HG02981 (cell line): ENCODE data around the gene OBSL1.

Experiments
- ATAC-seq: cut with Tn5 transposase; IDR thresholded peaks from one replicate; pipeline ENCODE4 v1.9.1; 2021; ENCODE audit warnings: mild to moderate bottlenecking, moderate library complexity; ENCODE audit not compliant: unreplicated experiment

The OBSL1 gene

DNA sequence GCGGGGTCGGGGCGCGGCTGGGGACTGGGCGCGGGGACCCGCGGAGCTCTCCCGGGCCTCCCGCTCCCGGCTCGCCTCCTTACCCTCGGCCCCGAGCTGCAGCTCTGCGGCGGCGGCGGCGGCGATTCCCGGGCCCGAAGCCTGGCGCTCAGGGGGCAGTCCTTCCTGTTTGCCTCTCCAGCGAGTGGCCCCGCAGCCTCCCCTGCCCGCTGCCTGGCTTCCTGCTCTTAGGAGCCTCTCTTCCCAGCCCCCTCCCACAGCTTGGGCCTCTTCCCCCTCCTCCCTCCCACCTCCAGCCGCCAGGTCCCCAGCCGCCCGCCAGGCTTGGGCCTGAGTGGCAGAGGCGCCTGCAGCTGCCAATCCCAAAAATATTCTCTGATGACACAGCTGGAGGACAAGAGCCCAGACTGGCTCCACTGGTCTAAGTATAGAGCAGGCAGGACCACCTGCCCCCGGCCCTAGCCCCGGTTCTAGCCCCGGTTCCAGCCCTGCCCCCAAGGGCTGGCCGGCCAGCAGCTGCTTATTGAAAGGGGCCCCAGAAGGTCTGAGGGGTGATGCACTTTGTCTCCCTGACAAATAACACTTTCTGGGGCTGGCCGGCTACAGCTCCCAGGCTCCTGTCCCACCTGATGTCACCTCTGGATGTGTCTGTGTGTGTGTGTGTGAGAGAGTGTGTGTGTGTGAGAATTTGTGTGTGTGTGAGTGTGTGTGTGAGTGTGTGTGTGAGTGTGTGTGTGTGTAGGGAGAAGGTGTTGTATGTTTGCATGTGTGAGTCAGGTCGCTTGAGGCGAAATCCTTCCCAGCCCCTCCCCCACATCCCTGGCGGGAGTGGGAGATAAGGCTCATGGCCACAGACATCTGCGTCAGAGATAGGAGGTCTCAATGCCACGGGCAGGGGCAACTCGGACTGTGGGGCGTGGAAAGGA, at the start of gene OBSL1:
OBSL1 (minus strand) TSS at position 229 of the 926 bp plus-strand sequence. CDS start 307 bp downstream, outside the sequence.
- no peak for ATAC-seq

DNA sequence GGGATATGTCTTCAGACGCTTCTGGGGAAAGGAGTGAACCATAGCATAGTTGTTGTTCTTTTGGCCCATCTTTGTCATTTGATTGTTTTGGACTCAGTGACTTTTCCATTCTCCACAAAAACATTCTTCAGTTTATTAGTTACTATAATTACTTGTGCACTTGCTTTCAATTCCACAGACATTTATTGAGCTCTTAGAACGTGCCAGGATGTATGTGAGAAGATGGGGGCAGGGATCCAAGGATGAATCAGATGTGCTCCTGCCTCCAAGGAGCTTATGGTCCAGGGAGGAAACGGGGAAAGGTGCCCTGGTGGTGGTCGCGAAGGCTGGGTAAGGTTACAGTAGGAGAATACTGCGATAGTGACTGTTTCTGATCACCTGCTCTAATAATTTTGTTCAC, 49.2 kb upstream of the OBSL1 start:
- ATAC-seq = no peak

DNA sequence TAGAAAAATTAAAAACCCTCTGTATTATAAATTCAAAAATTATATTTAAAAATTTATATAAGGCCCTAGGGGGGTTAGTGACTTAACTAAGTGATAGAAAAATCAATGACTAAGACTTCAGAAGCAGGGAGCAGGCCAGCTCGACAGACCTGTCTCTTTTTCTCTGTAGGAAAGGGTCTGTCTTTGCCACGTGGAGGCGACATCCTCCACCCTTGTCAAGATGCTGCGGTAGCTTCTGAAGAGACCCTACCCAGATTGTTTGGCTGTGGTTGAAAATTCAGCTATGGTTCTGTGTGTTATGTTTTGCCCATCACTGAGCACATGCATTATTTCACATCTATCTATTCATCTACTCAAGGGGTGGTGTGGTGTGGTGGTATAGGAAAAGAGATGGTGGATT, 47.9 kb upstream of the OBSL1 start:
- no peak for ATAC-seq

DNA sequence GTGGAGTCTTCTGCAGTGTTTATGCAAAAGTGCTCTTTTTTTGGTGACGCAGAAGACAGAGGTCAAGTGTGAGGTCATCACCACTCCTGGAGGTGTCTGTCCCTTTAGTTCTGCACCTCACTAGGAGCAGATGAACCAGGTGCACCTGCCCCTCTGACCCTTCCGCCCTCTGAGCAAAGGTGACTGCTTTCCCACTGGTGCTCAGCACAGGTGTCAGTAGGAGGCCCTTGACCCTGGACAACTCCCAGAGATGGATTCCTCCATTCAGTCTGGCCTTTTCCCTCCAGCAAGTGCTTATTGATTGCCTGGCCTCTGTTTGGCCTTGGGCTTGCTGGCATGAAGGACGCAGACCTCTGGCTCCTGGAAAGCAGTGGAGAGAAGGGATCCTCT, 47.4 kb upstream of the OBSL1 start:
- ATAC-seq = no peak

DNA sequence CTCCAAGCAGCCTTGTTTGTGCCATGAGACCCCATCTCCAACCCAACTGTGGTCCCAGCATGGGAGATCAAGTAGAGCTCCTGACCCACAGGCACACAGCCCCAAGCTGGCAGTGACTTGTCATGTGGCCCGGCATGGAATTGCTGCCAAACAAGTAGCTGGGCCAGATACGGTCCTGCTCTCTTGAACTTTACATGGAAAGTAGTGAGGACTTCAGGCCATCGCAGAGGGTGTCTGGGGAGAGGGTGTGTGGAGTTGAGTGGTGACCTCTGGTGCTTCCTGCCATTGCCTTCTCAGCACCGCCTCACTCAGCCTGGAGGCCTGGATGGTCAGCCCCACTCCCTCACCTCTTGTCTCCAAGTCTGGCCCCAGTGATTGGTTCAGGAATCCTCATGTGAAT, 45.2 kb upstream of the OBSL1 start:
- ATAC-seq = no peak

DNA sequence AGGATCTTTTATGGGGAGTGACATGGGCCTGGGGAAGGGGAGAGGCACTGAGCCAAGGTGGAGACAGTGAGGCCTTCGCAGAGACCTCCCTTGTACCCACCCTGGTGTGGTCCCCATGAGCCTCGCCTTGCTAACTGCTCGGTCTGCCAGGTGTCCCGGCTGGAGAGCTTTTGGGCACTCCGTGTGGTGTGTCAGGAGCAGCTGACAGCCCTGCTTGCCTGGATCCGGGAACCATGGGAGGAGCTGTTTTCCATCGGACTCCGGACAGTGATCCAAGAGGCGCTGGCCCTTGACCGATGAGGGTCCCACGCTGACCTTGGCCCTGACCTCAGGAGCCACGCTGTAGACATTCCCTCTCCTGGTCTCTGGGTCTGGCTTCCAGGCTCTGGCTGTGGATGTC, 44.6 kb upstream of the OBSL1 start:
- ATAC-seq = no peak

DNA sequence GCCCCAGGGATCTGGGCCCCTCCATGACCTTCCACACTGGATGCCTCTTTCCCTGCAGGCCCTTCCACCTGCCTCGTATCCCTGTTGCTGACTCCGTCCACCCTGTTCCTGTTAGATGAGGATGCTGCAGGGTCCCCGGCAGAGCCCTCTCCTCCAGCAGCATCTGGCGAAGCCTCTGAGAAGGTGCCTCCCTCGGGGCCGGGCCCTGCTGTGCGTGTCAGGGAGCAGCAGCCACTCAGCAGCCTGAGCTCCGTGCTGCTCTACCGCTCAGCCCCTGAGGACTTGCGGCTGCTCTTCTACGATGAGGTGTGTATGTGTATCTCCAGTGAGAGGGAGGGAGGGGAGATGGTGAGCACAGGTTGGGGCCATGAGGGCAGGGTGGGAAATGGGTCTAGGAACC, 43.7 kb upstream of the OBSL1 start:
- no peak for ATAC-seq

DNA sequence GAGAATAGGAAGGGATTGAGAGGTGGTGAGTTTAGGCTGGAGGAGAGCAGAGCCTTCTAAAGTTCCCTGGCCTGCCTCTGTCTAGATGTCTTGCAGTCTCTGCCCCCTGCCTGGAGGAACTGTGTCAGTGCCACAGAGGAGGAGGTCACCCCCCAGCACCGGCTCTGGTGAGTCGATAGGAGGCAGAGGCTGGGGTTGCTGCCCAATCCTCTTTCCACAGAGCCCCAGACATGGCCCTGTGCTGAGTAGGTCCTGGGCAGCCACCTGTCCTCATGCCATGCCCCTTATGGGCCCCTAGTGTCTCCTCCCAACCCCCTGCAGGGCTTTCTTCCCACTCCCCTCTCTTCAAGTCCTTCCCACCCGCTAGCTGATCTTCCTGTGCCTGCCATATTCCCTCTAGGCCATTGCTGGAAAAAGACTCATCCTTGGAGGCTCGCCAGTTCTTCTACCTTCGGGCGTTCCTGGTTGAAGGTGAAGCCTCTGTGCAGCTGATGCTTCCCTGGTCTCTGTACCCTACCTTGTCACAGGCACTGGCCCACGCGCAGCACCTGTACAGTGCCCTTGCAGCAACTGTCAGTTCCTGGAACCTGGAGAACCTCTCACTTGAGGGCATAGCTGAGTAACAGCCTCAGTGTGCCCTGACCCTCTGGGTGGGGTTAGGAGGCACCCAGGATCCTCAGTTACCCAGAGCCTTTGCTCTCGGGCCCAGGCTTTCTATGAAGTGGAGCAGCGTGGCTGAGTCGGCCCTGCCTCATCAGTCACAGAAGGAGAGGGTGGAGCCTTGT, 42.9 kb upstream of the OBSL1 start:
- no peak for ATAC-seq

DNA sequence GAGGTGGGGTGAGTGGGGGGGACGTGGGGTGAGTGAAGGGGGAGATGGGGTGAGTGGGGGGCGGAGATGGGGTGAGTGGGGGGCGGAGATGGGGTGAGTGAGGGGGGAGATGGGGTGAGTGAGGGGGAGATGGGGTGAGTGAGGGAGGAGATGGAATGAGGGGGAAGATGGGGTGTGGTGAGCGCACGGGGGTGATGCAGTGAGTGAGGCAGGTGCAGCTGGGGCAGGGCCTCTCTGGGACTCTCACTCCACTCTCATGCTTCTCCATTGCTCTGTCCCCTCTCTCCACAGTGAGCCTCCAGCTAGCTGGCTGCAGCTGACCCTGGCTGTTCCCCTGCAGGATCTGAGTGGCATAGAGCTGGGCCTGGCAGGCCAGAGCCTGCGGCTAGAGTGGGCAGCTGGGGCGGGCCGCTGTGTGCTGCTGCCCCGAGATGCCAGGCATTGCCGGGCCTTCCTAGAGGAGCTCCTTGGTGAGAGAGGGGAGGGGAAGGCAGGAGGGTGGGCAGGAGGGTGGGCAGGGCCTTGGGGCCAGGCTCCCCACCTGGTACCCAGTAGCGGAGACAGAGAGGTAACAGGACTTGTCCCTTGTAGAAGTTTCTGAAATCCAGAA, 42.2 kb upstream of the OBSL1 start:
- ATAC-seq = no peak

DNA sequence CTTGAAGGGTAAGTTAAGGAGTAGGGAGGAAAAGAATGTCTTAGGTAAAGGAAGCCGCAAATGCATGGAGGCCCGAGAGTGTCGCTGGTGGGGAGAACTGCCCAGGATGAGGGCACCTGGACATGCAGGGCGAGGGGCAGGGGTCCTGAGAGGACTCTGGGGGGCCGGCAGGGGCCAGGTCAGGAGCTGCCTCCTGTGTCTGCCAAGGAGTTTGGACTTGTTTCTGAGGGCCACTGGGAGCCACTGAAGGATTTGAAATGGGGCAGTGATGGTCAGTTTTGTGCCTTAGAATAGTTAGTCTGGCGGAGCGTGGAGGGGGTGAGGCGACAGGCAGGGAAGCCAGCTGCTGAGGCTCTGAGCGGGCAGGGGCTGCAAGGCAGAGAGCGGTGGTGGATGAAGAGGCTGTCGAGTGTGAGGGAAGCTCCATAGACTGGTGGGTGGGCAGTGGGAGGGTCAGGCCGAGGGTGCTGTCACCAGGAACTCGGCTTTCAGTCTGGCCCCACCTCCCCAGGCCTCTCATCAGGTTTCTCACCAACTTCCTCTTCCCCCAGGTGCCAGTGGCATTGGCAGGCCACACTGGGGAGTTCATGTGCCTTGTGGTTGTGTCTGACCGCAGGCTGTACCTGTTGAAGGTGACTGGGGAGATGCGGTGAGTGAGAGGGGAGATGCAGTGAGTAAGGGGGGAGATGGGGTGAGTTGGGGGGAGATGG, 41.4 kb upstream of the OBSL1 start:
- ATAC-seq = no peak

DNA sequence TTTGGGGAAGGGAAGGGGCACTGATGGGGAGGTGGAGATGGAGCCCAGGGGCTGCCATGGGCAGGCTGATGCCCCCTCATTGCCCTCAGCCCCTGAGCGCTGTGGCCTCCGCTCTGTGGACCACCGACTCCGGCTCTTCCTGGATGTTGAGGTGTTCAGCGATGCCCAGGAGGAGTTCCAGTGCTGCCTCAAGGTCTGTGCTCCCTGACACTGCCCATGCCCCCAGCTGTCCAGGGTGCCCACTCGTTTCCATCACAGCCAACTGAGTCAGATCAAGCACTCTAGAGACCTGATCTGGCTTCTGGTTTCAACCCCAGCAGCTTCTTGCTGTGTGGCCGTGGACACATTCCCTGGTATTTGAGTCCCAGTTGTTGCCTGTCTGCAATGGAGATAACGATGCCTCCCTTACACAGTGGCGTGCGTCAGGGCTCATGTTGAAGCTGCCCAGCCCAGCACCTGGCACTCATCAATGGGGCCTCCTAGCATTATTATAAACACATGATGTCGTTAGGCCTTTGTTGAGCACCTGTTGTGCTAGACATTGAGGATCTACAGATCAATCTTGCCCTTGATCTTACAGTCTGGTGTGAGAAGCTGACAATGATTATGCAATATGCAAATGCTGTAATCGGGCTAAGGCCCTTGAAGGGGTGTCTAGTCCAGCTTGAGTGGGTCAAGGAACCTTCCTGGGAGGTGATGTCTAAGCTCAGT, 40.7 kb upstream of the OBSL1 start:
- no peak for ATAC-seq

DNA sequence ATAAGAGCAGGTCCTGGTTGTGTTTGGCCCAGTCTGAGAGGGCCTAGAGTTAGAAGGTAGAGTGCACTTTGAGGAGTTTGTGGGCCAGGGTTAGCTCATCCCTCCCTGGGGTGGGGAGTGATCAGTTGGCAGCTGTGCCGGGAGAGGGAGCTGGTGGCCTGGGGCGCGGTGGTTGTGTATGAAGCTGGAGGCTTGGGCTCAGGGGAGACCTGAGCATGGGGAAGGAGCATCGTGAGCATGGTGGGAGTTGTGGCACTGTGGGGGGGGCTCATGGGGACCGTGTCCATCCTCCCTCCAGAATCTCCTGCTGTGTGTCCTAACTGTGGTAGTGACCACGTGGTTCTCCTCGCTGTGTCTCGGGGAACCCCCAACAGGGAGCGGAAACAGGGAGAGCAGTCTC, 40.0 kb upstream of the OBSL1 start:
- no peak for ATAC-seq

DNA sequence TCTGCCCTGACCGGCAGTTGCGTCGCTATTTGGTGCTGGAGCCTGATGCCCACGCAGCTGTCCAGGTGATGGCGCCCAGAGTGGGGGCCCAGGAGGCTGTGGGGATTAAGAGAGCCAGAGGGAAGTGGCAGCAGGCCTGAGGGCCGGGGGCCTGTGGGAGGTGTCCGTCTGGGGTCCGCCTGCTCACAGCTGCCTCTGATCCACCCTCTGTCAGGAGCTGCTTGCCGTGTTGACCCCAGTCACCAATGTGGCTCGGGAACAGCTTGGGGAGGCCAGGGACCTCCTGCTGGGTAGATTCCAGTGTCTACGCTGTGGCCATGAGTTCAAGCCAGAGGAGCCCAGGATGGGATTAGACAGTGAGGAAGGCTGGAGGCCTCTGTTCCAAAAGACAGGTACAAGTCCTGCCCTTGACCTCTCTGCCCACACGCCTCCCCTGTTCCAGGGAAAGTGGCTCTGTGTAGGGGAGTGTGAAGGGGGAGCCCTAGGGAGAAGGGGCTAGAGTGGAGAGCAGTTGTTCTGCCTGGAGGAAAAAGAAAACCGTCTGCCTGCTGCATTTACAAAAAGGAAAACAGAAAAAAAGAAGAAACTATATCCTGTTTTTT, 37.9 kb upstream of the OBSL1 start:
- ATAC-seq = no peak

DNA sequence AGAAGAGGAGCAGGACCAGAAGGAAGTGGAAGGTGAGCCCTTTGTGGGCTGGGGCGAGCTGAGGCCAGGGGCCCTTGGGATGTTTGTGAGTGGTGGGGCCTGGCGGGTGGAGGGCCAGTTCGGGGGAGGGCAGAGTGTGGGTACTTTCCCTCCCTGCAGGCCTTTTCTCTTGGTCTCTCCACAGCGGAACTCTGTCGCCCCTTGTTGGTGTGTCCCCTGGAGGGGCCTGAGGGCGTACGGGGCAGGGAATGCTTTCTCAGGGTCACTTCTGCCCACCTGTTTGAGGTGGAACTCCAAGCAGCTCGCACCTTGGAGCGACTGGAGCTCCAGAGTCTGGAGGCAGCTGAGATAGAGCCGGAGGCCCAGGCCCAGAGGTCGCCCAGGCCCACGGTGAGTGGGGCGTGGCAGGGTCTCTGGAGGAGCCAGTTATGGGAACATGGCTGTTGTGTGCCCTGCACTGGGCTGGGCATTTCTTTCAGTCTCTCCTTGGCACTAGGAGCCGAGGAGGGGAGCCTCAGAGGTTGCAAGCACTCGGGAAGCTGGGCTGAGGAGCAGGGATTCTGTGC, 37.1 kb upstream of the OBSL1 start:
- no peak for ATAC-seq

DNA sequence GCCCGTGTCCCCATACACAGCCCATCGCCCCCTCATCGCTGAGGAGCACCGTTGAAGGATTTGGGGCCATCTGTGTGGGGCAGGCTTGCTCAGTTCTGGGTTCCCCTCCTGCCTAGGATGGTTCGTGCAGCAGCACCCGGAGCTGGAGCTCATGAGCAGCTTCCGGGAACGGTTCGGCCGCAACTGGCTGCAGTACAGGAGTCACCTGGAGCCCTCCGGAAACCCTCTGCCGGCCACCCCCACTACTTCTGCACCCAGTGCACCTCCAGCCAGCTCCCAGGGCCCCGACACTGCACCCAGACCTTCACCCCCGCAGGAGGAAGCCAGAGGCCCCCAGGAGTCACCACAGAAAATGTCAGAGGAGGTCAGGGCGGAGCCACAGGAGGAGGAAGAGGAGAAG, 36.6 kb upstream of the OBSL1 start:
- no peak for ATAC-seq

DNA sequence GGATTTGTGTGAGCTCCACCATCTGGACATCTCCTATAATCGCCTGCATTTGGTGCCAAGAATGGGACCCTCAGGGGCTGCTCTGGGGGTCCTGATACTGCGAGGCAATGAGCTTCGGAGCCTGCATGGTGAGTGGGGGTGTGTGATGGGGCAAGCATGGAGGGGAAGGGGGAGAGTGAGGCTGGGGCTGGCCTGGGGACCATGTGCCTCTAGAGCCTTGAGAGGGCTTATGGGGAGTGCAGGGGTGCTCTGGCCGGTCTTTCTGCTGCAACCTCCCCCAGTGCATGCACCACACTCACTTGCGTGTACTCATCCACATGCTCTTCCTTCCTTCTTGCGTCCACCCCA, 34.2 kb upstream of the OBSL1 start:
- ATAC-seq = no peak

DNA sequence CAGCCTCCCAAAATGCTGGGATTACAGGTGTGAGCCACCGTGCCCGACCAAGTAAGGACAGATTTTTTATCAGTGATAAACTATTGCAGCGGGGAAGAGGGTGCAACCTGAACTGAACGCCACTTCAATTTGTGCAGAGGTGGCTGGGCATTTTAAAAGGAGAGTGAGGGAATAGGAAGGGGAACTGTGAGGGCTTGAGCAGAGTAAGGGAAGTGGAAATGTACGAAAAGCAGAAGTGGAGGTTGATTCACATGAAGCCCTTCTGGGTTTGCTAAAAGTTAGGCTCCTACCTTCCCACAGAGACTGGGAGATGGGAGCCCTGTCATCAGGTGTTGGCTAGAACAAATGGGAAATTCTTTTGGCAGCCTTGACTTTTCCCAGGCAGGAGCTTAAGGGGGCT, 32.4 kb upstream of the OBSL1 start:
- no peak for ATAC-seq

DNA sequence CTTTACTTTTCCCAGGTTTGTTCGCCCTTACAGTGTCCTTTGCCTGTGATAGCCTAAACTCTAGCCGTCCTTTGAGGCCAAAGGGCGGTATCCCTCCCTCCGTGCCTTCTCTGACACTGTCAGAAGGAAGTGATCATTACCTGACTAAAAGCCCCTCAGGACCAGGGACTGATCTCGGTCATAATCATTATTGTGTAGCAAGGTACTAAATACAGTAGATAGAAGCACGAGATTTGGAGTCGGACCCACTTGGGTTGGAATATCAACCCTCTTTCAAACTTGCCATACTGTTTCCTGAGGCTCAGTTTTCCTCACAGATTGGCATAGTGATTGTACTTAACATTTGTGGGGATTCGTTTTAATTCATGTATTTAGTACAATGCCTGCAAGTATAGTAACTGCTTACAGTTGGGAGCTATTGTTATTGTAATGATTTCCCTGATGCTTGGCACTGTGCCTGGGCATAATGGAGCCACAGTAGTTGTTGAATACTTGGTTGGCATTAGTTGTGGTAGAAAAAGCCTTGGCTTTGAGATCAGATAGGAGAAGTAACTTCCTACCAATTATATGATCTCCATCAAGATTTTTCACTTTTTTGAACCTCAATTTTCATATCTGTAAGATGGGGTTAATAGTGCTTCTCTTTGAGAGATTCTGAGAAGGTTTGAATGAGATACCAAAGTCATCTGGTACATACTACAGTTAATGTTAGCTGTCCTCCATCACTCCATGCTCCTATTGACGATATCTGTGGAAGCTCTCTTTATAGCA, 27.2 kb upstream of the OBSL1 start:
- ATAC-seq = no peak
